Epithelial cell of alveolus of lung (primary cell): ENCODE data around the gene GRID2. TPM values are rescaled to one million over a fixed set of nuclear protein-coding genes. Genes with fewer than 3 reads are reported as not detected.

ENCODE experiments used
- total RNA-seq: library from RNA; depleted of rRNA; stranded (reverse); fragments of >200 nt; gene quantifications from 2 replicates; pipeline ENCODE4 v1.2.1, GENCODE V29; 2015

Gene GRID2
- under 0.01 and 0.08 TPM in 2 replicates for total RNA-seq

GRCh38 chr4:92303621-92304027 is at the start of gene GRID2:
Gene GRID2, plus strand, starts transcription at chr4:92303966.

